Neural crest cell (in vitro differentiated cells): ENCODE data around the gene SPINT1. TPM values are rescaled to one million over a fixed set of nuclear protein-coding genes. Genes with fewer than 3 reads are reported as not detected.

Source experiments
- DNase-seq: peaks from one replicate; pipeline ENCODE4 v3.0.0; 2021; ENCODE audit warnings: low read depth, mixed read lengths, low spot score
- H3K27ac Mint-ChIP-seq: one replicate; pipeline ENCODE4 v1.8.0; 2021; ENCODE audit warnings: mild to moderate bottlenecking, mixed read lengths; ENCODE audit not compliant: unreplicated experiment
- H3K27me3 Mint-ChIP-seq: 2 replicates; pipeline ENCODE4 v1.8.0; 2021; ENCODE audit warnings: low read depth, mild to moderate bottlenecking, mixed read lengths
- H3K36me3 Mint-ChIP-seq: 2 replicates; pipeline ENCODE4 v1.8.0; 2021; ENCODE audit warnings: low read depth, mild to moderate bottlenecking, mixed read lengths
- H3K4me1 Mint-ChIP-seq: 2 replicates; pipeline ENCODE4 v1.8.0; 2021; ENCODE audit warnings: mixed read lengths
- H3K4me3 Mint-ChIP-seq: one replicate; pipeline ENCODE4 v1.8.0; 2021; ENCODE audit warnings: mild to moderate bottlenecking, mixed read lengths
- H3K9me3 Mint-ChIP-seq: 2 replicates; pipeline ENCODE4 v1.8.0; 2021; ENCODE audit warnings: mixed read lengths
- total RNA-seq: library from RNA; stranded (reverse); gene quantifications from 2 replicates; pipeline ENCODE4 v1.2.1, GENCODE V29; 2021
- TF ChIP-seq, protein P1 (sequence below): fragments of 200-600 bp; sonication (generic); conservative IDR thresholded peaks from 2 replicates; pipeline ENCODE4 v1.5.0; 2021; ENCODE audit warnings: antibody characterized with exemption, mild to moderate bottlenecking

The SPINT1 gene
- total RNA-seq, 1 donor from 2014 or later, result 1.0 TPM

DNA sequence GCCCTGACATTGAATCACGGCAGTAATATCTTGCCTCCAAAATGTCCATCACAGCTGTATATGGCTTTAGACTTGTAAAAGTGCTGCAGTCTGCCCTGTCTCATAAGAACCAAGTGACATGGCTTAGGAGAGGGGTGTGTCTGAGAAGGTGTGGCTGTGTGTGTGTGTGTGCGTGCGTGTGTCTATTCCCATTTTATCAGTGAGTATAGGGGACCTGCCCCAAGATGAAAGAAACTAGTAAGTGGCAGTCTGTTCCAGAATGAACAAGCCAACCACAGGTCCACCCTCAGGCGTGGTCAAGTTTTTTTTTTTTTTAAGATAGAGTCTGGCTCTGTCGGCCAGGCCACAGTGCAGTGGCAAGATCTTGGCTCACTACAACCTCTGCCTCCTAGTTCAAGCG lies 35.8 kb downstream of the SPINT1 start:
- Mint-ChIP-seq H3K4me1 (no peaks in the 10 kb centered on the region), H3K4me3 (peak overlapping the region; percentile 3), H3K36me3 (no peaks in the 10 kb centered on the region), H3K9me3 (no peaks in the 10 kb centered on the region), H3K27ac (no peak overlapping the region), H3K27me3 (peaks cover 7% of the 10 kb centered on the region)
- TF ChIP-seq, protein P1, sequence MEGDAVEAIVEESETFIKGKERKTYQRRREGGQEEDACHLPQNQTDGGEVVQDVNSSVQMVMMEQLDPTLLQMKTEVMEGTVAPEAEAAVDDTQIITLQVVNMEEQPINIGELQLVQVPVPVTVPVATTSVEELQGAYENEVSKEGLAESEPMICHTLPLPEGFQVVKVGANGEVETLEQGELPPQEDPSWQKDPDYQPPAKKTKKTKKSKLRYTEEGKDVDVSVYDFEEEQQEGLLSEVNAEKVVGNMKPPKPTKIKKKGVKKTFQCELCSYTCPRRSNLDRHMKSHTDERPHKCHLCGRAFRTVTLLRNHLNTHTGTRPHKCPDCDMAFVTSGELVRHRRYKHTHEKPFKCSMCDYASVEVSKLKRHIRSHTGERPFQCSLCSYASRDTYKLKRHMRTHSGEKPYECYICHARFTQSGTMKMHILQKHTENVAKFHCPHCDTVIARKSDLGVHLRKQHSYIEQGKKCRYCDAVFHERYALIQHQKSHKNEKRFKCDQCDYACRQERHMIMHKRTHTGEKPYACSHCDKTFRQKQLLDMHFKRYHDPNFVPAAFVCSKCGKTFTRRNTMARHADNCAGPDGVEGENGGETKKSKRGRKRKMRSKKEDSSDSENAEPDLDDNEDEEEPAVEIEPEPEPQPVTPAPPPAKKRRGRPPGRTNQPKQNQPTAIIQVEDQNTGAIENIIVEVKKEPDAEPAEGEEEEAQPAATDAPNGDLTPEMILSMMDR, result no peak
- DNase-seq, result no peak

DNA sequence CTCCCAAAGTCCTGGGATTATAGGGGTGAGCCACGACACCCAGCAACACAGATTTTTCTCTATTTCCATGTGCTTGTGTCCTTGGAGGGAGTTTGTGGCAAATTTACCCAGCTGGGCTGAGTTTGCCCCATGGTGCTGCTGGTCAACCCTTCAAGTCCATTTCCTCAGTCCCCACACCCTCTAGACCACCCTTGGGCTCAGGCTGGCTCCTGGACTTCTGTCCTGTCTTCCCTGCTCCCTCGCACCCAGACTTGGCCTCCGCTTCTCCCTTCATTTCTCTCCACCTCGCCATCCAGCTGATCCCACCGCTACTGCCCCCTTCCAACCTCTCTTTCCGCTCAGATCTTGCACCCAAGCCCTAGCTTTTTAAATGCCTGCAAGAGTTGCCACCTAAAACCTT lies 37.5 kb downstream of the SPINT1 start:
- Mint-ChIP-seq H3K27me3 (peaks cover 5% of the 10 kb centered on the region), H3K27ac (no peak overlapping the region), H3K36me3 (no peaks in the 10 kb centered on the region), H3K4me3 (no peak overlapping the region), H3K9me3 (no peaks in the 10 kb centered on the region), H3K4me1 (no peaks in the 10 kb centered on the region)
- no peak for DNase-seq
- TF ChIP-seq, protein P1, result no peak

DNA sequence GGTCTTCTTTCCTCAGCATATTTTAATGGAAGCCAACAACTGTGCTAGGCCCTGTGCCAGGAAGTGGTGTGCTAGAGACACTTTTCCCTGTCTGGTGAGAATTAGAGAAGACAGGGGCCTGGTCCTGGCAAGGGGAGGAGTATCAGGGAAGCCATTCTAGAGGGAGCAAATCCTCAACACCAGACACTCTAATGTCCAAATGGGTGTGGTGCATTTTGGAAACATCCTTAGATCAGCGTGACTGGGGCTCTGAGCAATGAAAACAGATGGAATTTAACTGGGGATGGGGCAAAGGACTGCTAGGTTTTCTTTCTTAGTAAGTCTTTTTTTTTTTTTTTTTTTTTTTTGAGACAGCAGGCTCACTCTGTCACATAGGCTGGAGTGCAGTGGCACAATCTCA lies 42.7 kb downstream of the SPINT1 start:
- Mint-ChIP-seq H3K4me3 (no peak overlapping the region), H3K27ac (no peak overlapping the region), H3K36me3 (no peaks in the 10 kb centered on the region), H3K27me3 (no peaks in the 10 kb centered on the region), H3K4me1 (peaks cover under 1% of the 10 kb centered on the region), H3K9me3 (no peaks in the 10 kb centered on the region)
- no peak for DNase-seq
- TF ChIP-seq, protein P1, result no peak

DNA sequence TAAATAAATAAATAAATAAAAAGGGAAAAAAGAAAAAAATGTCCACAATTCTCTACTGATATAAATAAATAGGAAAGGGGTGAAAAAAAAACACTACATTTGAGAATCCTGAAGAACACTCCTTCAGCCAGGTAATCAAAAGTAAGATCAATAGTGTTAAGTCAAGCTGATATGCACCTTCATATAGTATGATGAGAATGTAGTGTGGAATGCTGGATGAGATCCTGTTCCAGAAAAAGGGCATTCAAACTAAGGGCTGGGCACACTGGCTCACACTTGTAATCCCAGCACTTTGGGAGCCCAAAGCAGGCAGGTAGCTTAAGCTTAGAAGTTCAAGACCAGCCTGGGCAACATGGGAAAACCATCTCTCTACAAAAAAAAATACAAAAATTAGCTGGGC lies 45.3 kb downstream of the SPINT1 start:
- Mint-ChIP-seq H3K4me3 (no peak overlapping the region), H3K9me3 (no peaks in the 10 kb centered on the region), H3K36me3 (no peaks in the 10 kb centered on the region), H3K4me1 (peaks cover 13% of the 10 kb centered on the region), H3K27me3 (peaks cover 5% of the 10 kb centered on the region), H3K27ac (peak overlapping the region; percentile 43)
- DNase-seq, result no peak
- TF ChIP-seq, protein P1, result no peak

DNA sequence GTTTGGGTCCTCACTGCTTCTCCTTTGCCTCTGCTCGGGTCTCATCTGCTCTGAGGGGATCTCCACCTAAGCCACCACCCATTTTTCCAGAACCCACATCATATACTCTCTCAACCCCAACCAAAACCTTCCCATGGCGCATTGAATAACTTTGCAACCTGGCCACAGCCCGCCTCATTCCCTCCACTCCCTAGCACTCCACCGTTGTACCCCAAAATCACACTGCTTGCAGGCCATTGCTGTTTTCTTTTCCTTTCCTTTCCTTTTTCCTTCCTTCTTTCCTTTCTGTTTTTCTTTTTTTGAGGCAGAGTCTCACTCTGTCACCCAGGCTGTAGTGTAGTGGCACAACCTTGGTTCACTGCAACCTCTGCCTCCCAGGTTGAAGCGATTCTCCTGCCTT lies 47.3 kb downstream of the SPINT1 start:
- H3K27ac Mint-ChIP-seq, result no peak overlapping the region
- H3K9me3 Mint-ChIP-seq, result no peaks in the 10 kb centered on the region
- H3K27me3 Mint-ChIP-seq, result peaks cover 5% of the 10 kb centered on the region
- TF ChIP-seq, protein P1, result no peak
- H3K4me3 Mint-ChIP-seq, result peak overlapping the region; percentile 2
- DNase-seq, result no peak
- H3K4me1 Mint-ChIP-seq, result peaks cover 31% of the 10 kb centered on the region
- H3K36me3 Mint-ChIP-seq, result peaks cover 2% of the 10 kb centered on the region
